ENCODE data around the gene TMTC3.

Gene TMTC3

GRCh38 chr12:88194868-88195267 lies 52.8 kb downstream of the TMTC3 start:
- Histone ChIP-seq H3K4me1 (ENCODE audit: control insufficient read depth in 1 of 2, insufficient read depth in 1 of 2, low read depth in 1 of 2, low read length in 1 of 2) (no peaks in the 10 kb centered on the region), H3K27ac (no peak overlapping the region), H3K27me3 (no peaks in the 10 kb centered on the region), H3K4me3 (ENCODE audit: low read depth in 1 of 2, low read length in 1 of 2) (no peak overlapping the region), H3K9me3 (no peaks in the 10 kb centered on the region), H3K36me3 (peaks cover 18% of the 10 kb centered on the region)
- no peak for TF ChIP-seq CTCF (IDR thresholded peaks at IDR 0.05)

- H3K4me1 ChIP-seq (ENCODE audit: control insufficient read depth in 1 of 2, insufficient read depth in 1 of 2, low read depth in 1 of 2, low read length in 1 of 2): no peaks in the 10 kb centered on the region
- no peaks in the 10 kb centered on the region for H3K27me3 ChIP-seq
- H3K4me3 ChIP-seq (ENCODE audit: low read depth in 1 of 2, low read length in 1 of 2): no peak overlapping the region
- no peak for TF ChIP-seq CTCF (IDR thresholded peaks at IDR 0.05)
- H3K9me3 ChIP-seq: no peaks in the 10 kb centered on the region
- H3K27ac ChIP-seq: no peak overlapping the region
- H3K36me3 ChIP-seq: peaks cover 9% of the 10 kb centered on the region
Observed at GRCh38 chr12:88200029-88200428, 57.9 kb downstream of the TMTC3 start.

GRCh38 chr12:88202500-88202899 lies 60.4 kb downstream of the TMTC3 start:
- Histone ChIP-seq H3K4me3 (ENCODE audit: low read depth in 1 of 2, low read length in 1 of 2) (no peak overlapping the region), H3K27me3 (no peaks in the 10 kb centered on the region), H3K4me1 (ENCODE audit: control insufficient read depth in 1 of 2, insufficient read depth in 1 of 2, low read depth in 1 of 2, low read length in 1 of 2) (no peaks in the 10 kb centered on the region), H3K9me3 (no peaks in the 10 kb centered on the region), H3K36me3 (no peaks in the 10 kb centered on the region), H3K27ac (no peak overlapping the region)
- TF ChIP-seq CTCF (IDR thresholded peaks at IDR 0.05): no peak

GRCh38 chr12:88206601-88207000 lies 64.5 kb downstream of the TMTC3 start:
- Histone ChIP-seq H3K4me3 (ENCODE audit: low read depth in 1 of 2, low read length in 1 of 2) (no peak overlapping the region), H3K4me1 (ENCODE audit: control insufficient read depth in 1 of 2, insufficient read depth in 1 of 2, low read depth in 1 of 2, low read length in 1 of 2) (no peaks in the 10 kb centered on the region), H3K9me3 (no peaks in the 10 kb centered on the region), H3K36me3 (no peaks in the 10 kb centered on the region), H3K27me3 (no peaks in the 10 kb centered on the region), H3K27ac (no peak overlapping the region)
- no peak for TF ChIP-seq CTCF (IDR thresholded peaks at IDR 0.05)

- Histone ChIP-seq H3K9me3 (no peaks in the 10 kb centered on the region), H3K4me1 (ENCODE audit: control insufficient read depth in 1 of 2, insufficient read depth in 1 of 2, low read depth in 1 of 2, low read length in 1 of 2) (no peaks in the 10 kb centered on the region), H3K27me3 (no peaks in the 10 kb centered on the region), H3K27ac (no peak overlapping the region), H3K36me3 (no peaks in the 10 kb centered on the region), H3K4me3 (ENCODE audit: low read depth in 1 of 2, low read length in 1 of 2) (no peak overlapping the region)
- no peak for TF ChIP-seq CTCF (IDR thresholded peaks at IDR 0.05)
Observed at GRCh38 chr12:88207921-88208620, 66.0 kb downstream of the TMTC3 start.

All from neutrophil (primary cell).